ENCODE results near the gene CAMTA1. TPM values are rescaled to one million over a fixed set of nuclear protein-coding genes. Genes with fewer than 3 reads are reported as not detected.
A peak's percentile ranks its signal among the peaks of the same experiment; 100 is the strongest.

CAMTA1 gene
- total and polyA plus RNA-seq, 9 of the 15 experiments (the other 6 are each of a cell fraction or from before 2014, with no cell fraction given), result 43.9 to 161 (median 65.9) TPM

DNA sequence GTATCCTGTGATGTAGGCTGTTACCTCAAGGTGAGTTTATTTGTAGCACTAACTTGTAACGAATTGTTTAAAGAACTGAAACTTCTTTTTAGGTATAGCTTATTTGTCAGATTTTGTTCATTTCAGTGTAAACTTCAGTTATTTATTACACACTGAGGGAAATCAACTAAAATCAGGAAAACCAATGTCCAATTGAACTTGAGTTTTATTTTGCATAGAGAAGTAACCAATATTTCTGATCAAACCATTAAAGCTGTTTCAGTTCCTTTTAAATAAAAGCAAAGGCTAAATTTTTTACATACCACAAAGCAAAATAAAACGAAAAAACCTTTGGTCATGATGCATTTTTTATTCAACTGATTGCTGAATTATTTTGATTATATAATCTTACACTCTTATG lies 103.6 kb downstream of the CAMTA1 start (continued):
- TF ChIP-seq TEAD1 (CRISPR knock-in tag; IDR thresholded peaks at IDR 0.05) (no peak), ARID2 (IDR thresholded peaks at IDR 0.05) (no peak), HNRNPH1 (optimal IDR thresholded peaks at IDR 0.05; ENCODE audit: low read depth, low read length) (no peak), ZNF695 (CRISPR knock-in tag; IDR thresholded peaks at IDR 0.05) (no peak), E2F3 (CRISPR knock-in tag; IDR thresholded peaks at IDR 0.05) (no peak), LEF1 (IDR thresholded peaks at IDR 0.05) (no peak)

DNA sequence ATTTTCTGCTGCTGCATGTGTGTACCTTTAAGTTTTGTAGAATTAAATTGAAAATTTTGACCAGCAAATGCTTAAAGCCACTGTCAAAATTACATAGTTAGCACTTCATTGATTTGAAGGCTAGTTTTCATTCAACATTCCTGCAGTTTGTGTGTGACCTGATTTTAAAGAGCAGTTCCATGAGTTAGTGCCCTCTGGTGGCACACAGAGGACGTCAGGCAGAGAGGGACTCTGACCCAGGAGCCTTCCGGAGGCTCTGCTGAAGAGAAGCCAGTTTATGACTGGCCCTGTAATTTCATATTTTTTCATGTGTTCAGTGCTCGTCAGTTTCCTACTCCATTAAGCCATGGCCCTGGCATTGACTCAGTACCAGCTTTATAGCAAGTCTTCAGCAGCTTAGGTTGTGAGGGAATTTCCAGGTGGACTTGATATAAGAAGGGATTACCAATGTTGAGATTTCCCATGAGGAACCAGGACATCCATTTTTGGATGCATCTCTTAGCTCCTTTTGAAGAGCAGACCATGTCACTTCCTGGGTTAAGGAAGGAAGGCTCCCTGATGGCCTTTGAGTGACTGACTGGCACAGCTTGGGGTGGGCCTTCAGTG lies 104.7 kb downstream of the CAMTA1 start:
- BruUV-seq (replicated peaks), result no TSS peak
- Histone ChIP-seq H4K20me1 (replicated peaks; ENCODE audit: control insufficient read depth, insufficient read depth, low read length) (no peaks in the 10 kb centered on the region; the same call in 1 of the 2 replicates), H3K9ac (ENCODE audit: insufficient read depth in 1 of 2, low read depth in 2 of 2, low read length in 2 of 2) (no peak overlapping the region), H3K9me3 (replicated peaks; ENCODE audit: control insufficient read depth, insufficient read depth, low read depth, low read length) (no peaks in the 10 kb centered on the region), H3K27me3 (ENCODE audit: control insufficient read depth in 2 of 2, insufficient read depth in 2 of 2, low read length in 2 of 2) (peaks cover 0 to 1% of the 10 kb centered on the region in 2 experiments; a peak in 2 of 5 replicates), H3K4me1 (replicated peaks in 1 of 2; ENCODE audit: control insufficient read depth in 2 of 2, insufficient read depth in 2 of 2, low read length in 2 of 2) (no peaks in the 10 kb centered on the region), H3K27ac (ENCODE audit: extremely low read depth, low read depth, low read length) (no peak overlapping the region), H3K36me3 (ENCODE audit: control insufficient read depth, insufficient read depth, low read length) (no peaks in the 10 kb centered on the region), H3K79me2 (ENCODE audit: control insufficient read depth, insufficient read depth, low read length) (no peaks in the 10 kb centered on the region), H3K4me3 (no peak overlapping the region), H3K9me1 (ENCODE audit: control insufficient read depth, insufficient read depth, low read length) (no peaks in the 10 kb centered on the region), H2AFZ (ENCODE audit: low read depth, low read length) (no peak overlapping the region), H3K4me2 (ENCODE audit: insufficient read depth, low read length) (no peak overlapping the region)
- in situ Hi-C loops (cut with MboI) (loop anchor here (10.0 kb wide), 1 partner anchor 165 kb away; no protein-coding TSS in a partner anchor), intact Hi-C loops (cut with micrococcal nuclease) (loop anchor here (1.0 to 2.0 kb wide), 2 partner anchors 95 to 163 kb away; no protein-coding TSS in a partner anchor)
- WGBS (ENCODE audit: insufficient coverage, low coverage, missing lambda C conversion rate), result 9% methylated on average over 3 of the region's 3 CpGs
- ChIA-PET POLR2A (interaction anchor here (0.6 to 1.6 kb wide), 2 partner anchors 13 to 644 kb away, joined by 3 to 4 read pairs; no protein-coding TSS in a partner anchor), CTCF (ENCODE audit: low intra/inter-chr PET ratio) (interaction anchor here (1.0 to 3.0 kb wide), 4 partner anchors 96 to 172 kb away, joined by 5 to 16 read pairs (median 10); no protein-coding TSS in a partner anchor)
- FAIRE-seq (peak; percentile 93), DNase-seq (ENCODE audit: extremely low read depth in 1 of 4, low spot score in 3 of 4) (peak; percentile 50 to 73 (median 58)), ATAC-seq (peak; percentile 98)
- TF ChIP-seq BHLHE40 (IDR thresholded peaks at IDR 0.05; ENCODE audit: low read length) (peak; percentile 59; the same call in 1 of the 2 replicates), MAFF (IDR thresholded peaks at IDR 0.05; ENCODE audit: low read length) (0 out of 2 replicates have a peak, but pooled peaks have one; percentile 2), ETV1 (tag; conservative IDR thresholded peaks at IDR 0.05; ENCODE audit: low read depth) (0 out of 2 replicates have a peak, but pooled peaks have one; percentile 39), HNRNPK (IDR thresholded peaks at IDR 0.05; ENCODE audit: low read depth, low read length, poor library complexity, severe bottlenecking) (no peak), RFX5 (IDR thresholded peaks at IDR 0.05; ENCODE audit: low read depth, low read length) (no peak), RAD21 (CRISPR knock-in tag; conservative IDR thresholded peaks at IDR 0.05 in 1 of 2, IDR thresholded peaks at IDR 0.05 in 1 of 2) (peak; percentile 66 to 86), JUND (IDR thresholded peaks at IDR 0.05; ENCODE audit: borderline replicate concordance, low read depth, low read length) (0 out of 2 replicates have a peak, but pooled peaks have one; percentile 18), JUND (tag; IDR thresholded peaks at IDR 0.05; ENCODE audit: borderline replicate concordance, low read depth, low read length) (no peak; the same call in 2 of the 3 replicates), ZNF217 (CRISPR knock-in tag; IDR thresholded peaks at IDR 0.05) (no peak), TEAD4 (IDR thresholded peaks at IDR 0.05; ENCODE audit: low read length) (peak; percentile 61), TEAD4 (CRISPR knock-in tag; IDR thresholded peaks at IDR 0.05; ENCODE audit: borderline replicate concordance) (no peak), ZSCAN32 (CRISPR knock-in tag; IDR thresholded peaks at IDR 0.05) (no peak), SMC3 (conservative IDR thresholded peaks at IDR 0.05; ENCODE audit: insufficient read depth, low read depth, low read length) (peak; percentile 89)
- TF ChIP-seq, protein P1, sequence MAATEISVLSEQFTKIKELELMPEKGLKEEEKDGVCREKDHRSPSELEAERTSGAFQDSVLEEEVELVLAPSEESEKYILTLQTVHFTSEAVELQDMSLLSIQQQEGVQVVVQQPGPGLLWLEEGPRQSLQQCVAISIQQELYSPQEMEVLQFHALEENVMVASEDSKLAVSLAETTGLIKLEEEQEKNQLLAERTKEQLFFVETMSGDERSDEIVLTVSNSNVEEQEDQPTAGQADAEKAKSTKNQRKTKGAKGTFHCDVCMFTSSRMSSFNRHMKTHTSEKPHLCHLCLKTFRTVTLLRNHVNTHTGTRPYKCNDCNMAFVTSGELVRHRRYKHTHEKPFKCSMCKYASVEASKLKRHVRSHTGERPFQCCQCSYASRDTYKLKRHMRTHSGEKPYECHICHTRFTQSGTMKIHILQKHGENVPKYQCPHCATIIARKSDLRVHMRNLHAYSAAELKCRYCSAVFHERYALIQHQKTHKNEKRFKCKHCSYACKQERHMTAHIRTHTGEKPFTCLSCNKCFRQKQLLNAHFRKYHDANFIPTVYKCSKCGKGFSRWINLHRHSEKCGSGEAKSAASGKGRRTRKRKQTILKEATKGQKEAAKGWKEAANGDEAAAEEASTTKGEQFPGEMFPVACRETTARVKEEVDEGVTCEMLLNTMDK (IDR thresholded peaks at IDR 0.05; ENCODE audit: borderline replicate concordance, insufficient read depth, low read depth, low read length, poor library complexity, severe bottlenecking), result peak; percentile 11
